Measurements from ENCODE around the gene ADGRD1.

- TF ChIP-seq NRF1 (IDR thresholded peaks at IDR 0.05; ENCODE audit: low read depth, low read length) (no peak), USF2 (IDR thresholded peaks at IDR 0.05; ENCODE audit: borderline replicate concordance, low read depth, low read length) (no peak)
Observed at GRCh38 chr12:131176266-131176665, 222.6 kb downstream of the ADGRD1 start.

All from SK-N-SH (cell line).